Ishikawa (cell line): ENCODE data around the gene COL26A1.

Source experiments
- CEBPB ChIP-seq: IDR thresholded peaks from 2 replicates; pipeline ENCODE4 v1.6.1; 2012
- EGR1 ChIP-seq: IDR thresholded peaks from 2 replicates; pipeline ENCODE4 v1.6.1; 2012
- EP300 ChIP-seq: IDR thresholded peaks from 2 replicates; pipeline ENCODE4 v1.6.1; 2012; ENCODE audit warnings: borderline replicate concordance
- FOXM1 ChIP-seq: IDR thresholded peaks from 2 replicates; pipeline ENCODE4 v1.6.1; 2012; ENCODE audit warnings: low read depth, borderline replicate concordance
- NFIC ChIP-seq: IDR thresholded peaks from 2 replicates; pipeline ENCODE4 v1.6.1; 2012
- RAD21 ChIP-seq: IDR thresholded peaks from 2 replicates; pipeline ENCODE4 v1.6.1; 2012; ENCODE audit warnings: low read depth
- TAF1 ChIP-seq: IDR thresholded peaks from 2 replicates; pipeline ENCODE4 v1.6.1; 2012; ENCODE audit warnings: low read depth, mild to moderate bottlenecking
- TCF12 ChIP-seq: IDR thresholded peaks from 2 replicates; pipeline ENCODE4 v1.6.1; 2012; ENCODE audit warnings: low read depth
- TEAD4 ChIP-seq: IDR thresholded peaks from 2 replicates; pipeline ENCODE4 v1.6.1; 2012
- YY1 ChIP-seq: IDR thresholded peaks from 2 replicates; pipeline ENCODE4 v1.6.1; 2012; ENCODE audit warnings: low read depth
- ZBTB7A ChIP-seq: IDR thresholded peaks from 2 replicates; pipeline ENCODE4 v1.6.1; 2012; ENCODE audit warnings: low read depth
- TF ChIP-seq, protein P1 (sequence below): IDR thresholded peaks from 2 replicates; pipeline ENCODE4 v1.6.1; 2012; ENCODE audit warnings: low read depth, mild to moderate bottlenecking
- TF ChIP-seq, protein P2 (sequence below): IDR thresholded peaks from 2 replicates; pipeline ENCODE4 v1.6.1; 2012
- TF ChIP-seq, protein P3 (sequence below): IDR thresholded peaks from 2 replicates; pipeline ENCODE4 v1.6.1; 2012

COL26A1 gene

DNA sequence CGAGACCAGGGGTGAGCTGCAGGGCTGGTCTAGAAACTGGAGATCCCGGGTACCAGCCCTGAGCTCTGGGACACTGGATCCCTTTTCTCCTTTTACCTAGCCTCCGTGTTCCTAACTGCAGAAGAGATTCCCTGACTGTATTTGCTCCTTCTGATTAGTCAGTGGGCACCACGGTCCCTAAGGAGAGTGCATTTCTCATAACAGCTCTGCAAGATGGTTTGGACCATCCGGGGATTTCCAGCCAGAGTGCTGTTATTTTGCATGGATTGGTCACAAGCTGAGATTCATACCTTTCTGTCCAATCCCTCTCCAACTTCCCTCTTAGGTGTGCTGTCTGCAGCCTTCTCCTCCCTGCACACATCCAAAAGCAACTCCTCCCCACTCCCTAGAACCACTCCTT is 143.9 kb downstream of the COL26A1 start:
- TF ChIP-seq, protein P1, sequence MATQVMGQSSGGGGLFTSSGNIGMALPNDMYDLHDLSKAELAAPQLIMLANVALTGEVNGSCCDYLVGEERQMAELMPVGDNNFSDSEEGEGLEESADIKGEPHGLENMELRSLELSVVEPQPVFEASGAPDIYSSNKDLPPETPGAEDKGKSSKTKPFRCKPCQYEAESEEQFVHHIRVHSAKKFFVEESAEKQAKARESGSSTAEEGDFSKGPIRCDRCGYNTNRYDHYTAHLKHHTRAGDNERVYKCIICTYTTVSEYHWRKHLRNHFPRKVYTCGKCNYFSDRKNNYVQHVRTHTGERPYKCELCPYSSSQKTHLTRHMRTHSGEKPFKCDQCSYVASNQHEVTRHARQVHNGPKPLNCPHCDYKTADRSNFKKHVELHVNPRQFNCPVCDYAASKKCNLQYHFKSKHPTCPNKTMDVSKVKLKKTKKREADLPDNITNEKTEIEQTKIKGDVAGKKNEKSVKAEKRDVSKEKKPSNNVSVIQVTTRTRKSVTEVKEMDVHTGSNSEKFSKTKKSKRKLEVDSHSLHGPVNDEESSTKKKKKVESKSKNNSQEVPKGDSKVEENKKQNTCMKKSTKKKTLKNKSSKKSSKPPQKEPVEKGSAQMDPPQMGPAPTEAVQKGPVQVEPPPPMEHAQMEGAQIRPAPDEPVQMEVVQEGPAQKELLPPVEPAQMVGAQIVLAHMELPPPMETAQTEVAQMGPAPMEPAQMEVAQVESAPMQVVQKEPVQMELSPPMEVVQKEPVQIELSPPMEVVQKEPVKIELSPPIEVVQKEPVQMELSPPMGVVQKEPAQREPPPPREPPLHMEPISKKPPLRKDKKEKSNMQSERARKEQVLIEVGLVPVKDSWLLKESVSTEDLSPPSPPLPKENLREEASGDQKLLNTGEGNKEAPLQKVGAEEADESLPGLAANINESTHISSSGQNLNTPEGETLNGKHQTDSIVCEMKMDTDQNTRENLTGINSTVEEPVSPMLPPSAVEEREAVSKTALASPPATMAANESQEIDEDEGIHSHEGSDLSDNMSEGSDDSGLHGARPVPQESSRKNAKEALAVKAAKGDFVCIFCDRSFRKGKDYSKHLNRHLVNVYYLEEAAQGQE = no peak
- TF ChIP-seq, protein P2, sequence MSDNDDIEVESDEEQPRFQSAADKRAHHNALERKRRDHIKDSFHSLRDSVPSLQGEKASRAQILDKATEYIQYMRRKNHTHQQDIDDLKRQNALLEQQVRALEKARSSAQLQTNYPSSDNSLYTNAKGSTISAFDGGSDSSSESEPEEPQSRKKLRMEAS = no peak
- no peak for TF ChIP-seq RAD21
- no peak for TF ChIP-seq EGR1
- TF ChIP-seq EP300 = no peak
- TF ChIP-seq NFIC = no peak
- no peak for TF ChIP-seq CEBPB
- no peak for TF ChIP-seq YY1

DNA sequence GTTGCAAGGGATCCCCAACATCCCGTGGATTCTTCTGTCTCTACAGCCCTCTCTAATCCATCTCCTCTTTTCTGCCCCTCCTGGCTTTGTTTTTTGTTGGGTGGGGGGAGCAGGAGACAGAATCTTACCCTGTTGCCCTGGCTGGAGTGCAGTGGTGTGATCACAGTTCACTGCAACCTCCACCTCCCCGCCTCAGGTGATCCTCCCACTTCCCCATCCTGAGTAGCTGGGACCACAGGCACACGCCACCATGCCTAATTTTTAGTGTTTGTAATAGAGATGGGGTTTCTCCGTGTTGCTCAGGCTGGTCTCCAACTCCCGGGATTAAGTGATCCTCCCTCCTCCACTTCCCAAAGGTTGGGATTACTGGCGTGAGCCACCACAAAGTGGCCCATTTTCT is 144.7 kb downstream of the COL26A1 start:
- TF ChIP-seq RAD21 (no peak), ZBTB7A (no peak), TAF1 (no peak), CEBPB (no peak), TEAD4 (no peak), TCF12 (no peak), EP300 (no peak), EGR1 (no peak), NFIC (no peak)
- TF ChIP-seq, protein P3, sequence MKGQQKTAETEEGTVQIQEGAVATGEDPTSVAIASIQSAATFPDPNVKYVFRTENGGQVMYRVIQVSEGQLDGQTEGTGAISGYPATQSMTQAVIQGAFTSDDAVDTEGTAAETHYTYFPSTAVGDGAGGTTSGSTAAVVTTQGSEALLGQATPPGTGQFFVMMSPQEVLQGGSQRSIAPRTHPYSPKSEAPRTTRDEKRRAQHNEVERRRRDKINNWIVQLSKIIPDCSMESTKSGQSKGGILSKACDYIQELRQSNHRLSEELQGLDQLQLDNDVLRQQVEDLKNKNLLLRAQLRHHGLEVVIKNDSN = no peak
- TF ChIP-seq, protein P2 = no peak
- TF ChIP-seq, protein P1 = no peak

DNA sequence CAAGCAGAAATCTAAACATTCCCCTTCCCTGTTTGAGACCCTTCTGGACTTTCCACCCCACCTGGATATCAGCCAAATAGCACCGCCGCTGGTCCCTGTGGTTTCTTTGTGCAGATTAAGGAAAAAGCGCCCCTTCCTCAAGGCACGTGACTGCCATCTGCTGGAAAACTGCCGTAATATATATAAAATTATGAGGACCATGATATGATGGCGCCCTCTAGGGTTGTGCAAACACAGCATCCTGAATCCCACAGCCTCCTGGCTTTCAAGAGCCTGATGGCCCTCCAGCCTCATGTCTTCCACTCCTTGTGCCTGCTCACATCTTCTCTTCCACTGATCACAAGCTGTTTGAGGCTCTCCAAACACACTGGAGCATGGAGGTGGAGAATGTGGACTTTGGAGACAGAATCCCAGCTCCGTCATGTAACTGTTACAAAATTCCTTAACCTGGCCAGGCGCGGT is 145.1 kb downstream of the COL26A1 start:
- TF ChIP-seq NFIC (peak; percentile 53; the same call in 1 of the 2 replicates), RAD21 (peak; percentile 98), TEAD4 (no peak), YY1 (no peak), FOXM1 (no peak), ZBTB7A (peak; percentile 43; the same call in 1 of the 2 replicates), CEBPB (peak; percentile 10; the same call in 1 of the 2 replicates)
- TF ChIP-seq, protein P1 = no peak
- TF ChIP-seq, protein P3 = peak; percentile 68

DNA sequence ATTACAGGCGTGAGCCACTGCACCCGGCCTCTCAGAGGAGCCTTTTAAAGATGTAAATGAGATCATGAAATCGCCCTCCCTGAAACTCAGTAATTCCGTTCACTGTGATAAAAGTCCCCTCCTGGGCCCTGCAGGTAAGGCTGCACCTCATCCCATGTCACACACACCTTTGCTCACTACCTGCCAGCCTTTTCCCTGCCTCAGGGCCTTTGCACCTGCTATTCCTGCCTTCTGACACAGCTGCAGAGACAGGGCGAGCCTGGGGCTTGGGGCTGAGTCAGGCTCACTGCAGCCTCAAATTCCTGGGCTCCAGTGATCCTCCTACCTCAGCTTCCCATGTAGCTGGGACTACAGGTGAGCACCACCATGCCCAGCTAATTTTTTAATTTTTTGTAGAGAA is 147.6 kb downstream of the COL26A1 start:
- TF ChIP-seq NFIC = no peak
- no peak for TF ChIP-seq TEAD4
- no peak for TF ChIP-seq EGR1
- TF ChIP-seq, protein P2 = no peak
- TF ChIP-seq, protein P3 = no peak
- no peak for TF ChIP-seq YY1

DNA sequence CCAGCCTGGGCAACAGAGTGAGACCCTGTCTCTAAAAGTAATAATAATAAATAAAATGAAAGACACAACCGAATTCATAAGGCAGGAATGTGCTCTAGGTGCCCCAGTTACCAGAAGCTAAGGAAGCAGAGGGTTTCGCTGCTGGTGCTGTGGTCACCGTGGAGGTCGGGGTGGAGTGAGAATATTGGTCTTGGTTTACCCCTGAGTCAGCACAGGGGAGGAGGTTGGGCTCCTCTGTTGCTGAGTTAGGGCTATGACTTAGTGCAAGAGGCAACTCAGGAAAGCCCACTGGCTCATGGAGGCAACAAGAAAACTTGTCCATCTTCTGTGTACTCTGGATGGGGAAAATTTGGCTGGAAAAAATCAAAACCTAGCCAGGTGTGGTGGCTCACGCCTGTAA is 149.3 kb downstream of the COL26A1 start:
- TF ChIP-seq EP300 (no peak), TCF12 (no peak), EGR1 (no peak), NFIC (no peak), FOXM1 (no peak)
